ENCODE measurements around the gene GRK1. TPM values are rescaled to one million over a fixed set of nuclear protein-coding genes. Genes with fewer than 3 reads are reported as not detected.

Gene GRK1
- total and polyA plus RNA-seq, 2 experiments from 2014 or later, result not detected

- no peak for TF ChIP-seq ZNF462 (CRISPR knock-in tag; IDR thresholded peaks at IDR 0.05)
Measured at GRCh38 chr13:113660066-113660465, 7.0 kb upstream of the GRK1 start (continued).

GRCh38 chr13:113661509-113661908 lies 5.5 kb upstream of the GRK1 start:
- ATAC-seq (no peak), DNase-seq (ENCODE audit: low spot score) (no peak)
- Histone ChIP-seq H3K4me1 (ENCODE audit: insufficient read depth) (no peaks in the 10 kb centered on the region), H3K36me3 (ENCODE audit: insufficient read depth) (no peaks in the 10 kb centered on the region), H3K9me2 (ENCODE audit: insufficient read depth) (no peaks in the 10 kb centered on the region), H3K79me2 (replicated peaks; ENCODE audit: insufficient read depth) (no peaks in the 10 kb centered on the region), H2AFZ (no peak overlapping the region), H3K27ac (ENCODE audit: low read depth) (no peak overlapping the region), H3K27me3 (ENCODE audit: insufficient read depth) (no peaks in the 10 kb centered on the region), H3K4me2 (no peak overlapping the region), H4K20me1 (replicated peaks; ENCODE audit: insufficient read depth) (no peaks in the 10 kb centered on the region), H3K4me3 (no peak overlapping the region), H3F3A (replicated peaks; ENCODE audit: low read depth) (no peaks in the 10 kb centered on the region)
- peaks cover 5% of the 10 kb centered on the region; the same call in 2 of the 3 replicates for H3K4me1 Mint-ChIP-seq
- TF ChIP-seq JUNB (IDR thresholded peaks at IDR 0.05; ENCODE audit: unreplicated experiment), result no peak
- TF ChIP-seq CTCF (conservative IDR thresholded peaks at IDR 0.05; ENCODE audit: low read depth in 2 of 2), result no peak
- TF ChIP-seq STAT1 (IDR thresholded peaks at IDR 0.05; ENCODE audit: unreplicated experiment), result no peak
- TF ChIP-seq ZNF114 (CRISPR knock-in tag; IDR thresholded peaks at IDR 0.05), result no peak
- no peak for TF ChIP-seq NANOG (IDR thresholded peaks at IDR 0.05; ENCODE audit: borderline replicate concordance)
- TF ChIP-seq ETS1 (IDR thresholded peaks at IDR 0.05), result no peak
- TF ChIP-seq REST (IDR thresholded peaks at IDR 0.05; ENCODE audit: unreplicated experiment), result no peak
- TF ChIP-seq EZH2phosphoT487 (IDR thresholded peaks at IDR 0.05; ENCODE audit: unreplicated experiment), result no peak
- no peak for TF ChIP-seq CREB1 (CRISPR knock-in tag; IDR thresholded peaks at IDR 0.05; ENCODE audit: low read depth)
- H3K36me3 Mint-ChIP-seq (ENCODE audit: low read depth), result no peaks in the 10 kb centered on the region
- no peak overlapping the region for H3K27ac Mint-ChIP-seq
- no peaks in the 10 kb centered on the region; the same call in 2 of the 3 replicates for H3K9me3 Mint-ChIP-seq
- H3K4me3 Mint-ChIP-seq, result no peak overlapping the region
- H3K27me3 Mint-ChIP-seq (ENCODE audit: insufficient read depth, low read depth, poor library complexity), result peaks cover 4% of the 10 kb centered on the region

Data from GM23338 (cell line).